Measurements from ENCODE around the gene SLC7A6. TPM values are rescaled to one million over a fixed set of nuclear protein-coding genes. Genes with fewer than 3 reads are reported as not detected.

The SLC7A6 gene
- total and polyA plus RNA-seq, 10 of the 15 experiments (the other 5 are each of a cell fraction or from before 2014, with no cell fraction given), result 8.2 to 60.4 (median 28.6) TPM

DNA sequence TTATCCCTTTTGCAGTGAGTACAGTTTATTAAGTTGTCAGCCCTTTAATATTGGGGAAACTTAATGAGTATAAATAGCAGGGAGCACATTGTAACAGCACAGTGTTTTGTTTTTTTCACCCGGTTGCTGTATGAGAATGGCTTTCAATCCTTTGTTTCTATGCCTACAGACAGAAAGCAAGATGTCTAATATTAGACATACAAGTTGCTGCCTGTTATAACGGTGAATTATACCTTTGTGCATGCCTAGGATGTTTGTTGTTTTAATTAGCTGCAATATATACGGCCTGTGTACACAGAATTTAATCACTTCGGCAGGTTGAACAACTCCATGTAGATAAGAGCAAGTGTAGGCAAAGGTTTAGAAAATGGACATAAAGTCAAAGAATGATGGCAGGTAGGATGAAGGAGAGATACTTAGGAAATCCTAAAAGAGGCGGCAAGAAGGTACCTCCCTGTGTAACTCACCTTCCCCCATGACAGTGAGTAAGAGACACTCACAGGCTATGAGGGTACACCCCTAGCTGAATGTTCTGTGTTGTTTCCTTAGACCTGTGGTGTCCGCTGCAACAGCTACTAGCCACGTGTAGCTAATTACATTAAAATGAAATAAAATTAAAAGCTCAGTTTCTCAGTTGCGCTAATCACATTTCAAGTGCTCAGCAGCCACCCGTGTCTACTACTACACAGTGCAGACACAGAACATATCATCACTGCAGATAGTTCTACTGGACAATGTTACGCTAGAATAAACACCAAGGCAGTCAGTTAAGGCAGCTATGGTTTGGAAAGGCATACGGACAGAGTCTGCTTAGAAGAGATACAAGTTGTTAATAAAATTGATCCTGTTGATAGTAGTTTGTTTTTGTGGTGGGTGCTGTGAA, 35.5 kb downstream of the SLC7A6 start (continued):
- TF ChIP-seq, protein P1, sequence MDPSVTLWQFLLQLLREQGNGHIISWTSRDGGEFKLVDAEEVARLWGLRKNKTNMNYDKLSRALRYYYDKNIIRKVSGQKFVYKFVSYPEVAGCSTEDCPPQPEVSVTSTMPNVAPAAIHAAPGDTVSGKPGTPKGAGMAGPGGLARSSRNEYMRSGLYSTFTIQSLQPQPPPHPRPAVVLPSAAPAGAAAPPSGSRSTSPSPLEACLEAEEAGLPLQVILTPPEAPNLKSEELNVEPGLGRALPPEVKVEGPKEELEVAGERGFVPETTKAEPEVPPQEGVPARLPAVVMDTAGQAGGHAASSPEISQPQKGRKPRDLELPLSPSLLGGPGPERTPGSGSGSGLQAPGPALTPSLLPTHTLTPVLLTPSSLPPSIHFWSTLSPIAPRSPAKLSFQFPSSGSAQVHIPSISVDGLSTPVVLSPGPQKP (IDR thresholded peaks at IDR 0.05; ENCODE audit: low read depth, low read length), result no peak

DNA sequence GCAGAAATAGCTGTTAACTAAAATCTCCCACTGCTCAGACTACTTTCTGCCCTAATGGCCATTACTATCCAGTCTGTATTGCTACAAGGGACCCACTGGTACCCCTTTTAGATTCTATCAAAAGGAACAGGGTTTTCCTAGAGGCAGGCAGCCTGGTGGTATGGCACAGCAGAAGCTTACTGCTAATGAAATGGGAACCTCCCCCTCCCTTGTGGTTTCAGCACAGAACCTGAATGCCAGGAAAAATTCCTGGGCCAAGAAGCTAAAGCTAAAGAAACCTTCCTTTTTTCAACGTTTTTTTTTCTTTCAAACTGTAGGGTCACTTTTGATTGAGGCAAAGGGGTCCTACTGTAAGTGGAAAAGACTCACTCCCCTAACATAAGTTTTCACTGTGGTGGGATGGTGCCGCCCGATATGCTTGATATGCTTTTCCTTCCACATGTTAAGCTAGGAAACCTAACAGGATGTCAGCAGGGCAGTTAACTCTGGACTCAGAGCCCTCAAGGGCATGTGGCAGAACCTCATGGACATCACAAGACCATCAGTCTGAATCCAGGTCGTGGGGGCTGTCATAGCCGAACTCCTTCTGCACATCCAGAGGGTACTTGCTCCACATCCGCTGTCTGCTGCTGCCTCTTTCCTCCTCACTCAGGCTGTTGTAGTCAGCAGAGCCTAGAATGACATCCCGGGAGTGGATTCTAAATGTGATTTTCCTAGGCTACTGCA, 36.6 kb downstream of the SLC7A6 start:
- Histone ChIP-seq H3K9me3 (replicated peaks; ENCODE audit: control insufficient read depth, insufficient read depth, low read length) (no peaks in the 10 kb centered on the region), H3K27me3 (replicated peaks in 1 of 2; ENCODE audit: control insufficient read depth in 2 of 2, insufficient read depth in 2 of 2, low read length in 1 of 2) (no peaks in the 10 kb centered on the region), H3K9ac (ENCODE audit: control insufficient read depth, insufficient read depth, low read length) (no peak overlapping the region), H4K20me1 (ENCODE audit: control insufficient read depth, insufficient read depth) (no peaks in the 10 kb centered on the region; the same call in 1 of the 2 replicates), H3K36me3 (ENCODE audit: control insufficient read depth in 2 of 2, insufficient read depth in 2 of 2, low read length in 1 of 2) (peaks cover 24 to 47% of the 10 kb centered on the region in 2 experiments), H3K4me2 (ENCODE audit: control insufficient read depth, insufficient read depth) (no peak overlapping the region), H3K4me3 (no peak overlapping the region), H3K27ac (ENCODE audit: control insufficient read depth, insufficient read depth) (no peak overlapping the region), H3K79me2 (ENCODE audit: control insufficient read depth, insufficient read depth, low read length) (no peaks in the 10 kb centered on the region; the same call in 1 of the 2 replicates), H2AFZ (ENCODE audit: control insufficient read depth, low read depth, low read length) (no peak overlapping the region), H3K4me1 (ENCODE audit: control insufficient read depth, insufficient read depth, low read length) (no peaks in the 10 kb centered on the region)
- no peak for DNase-seq (ENCODE audit: low read depth, low spot score)
- POLR2A ChIA-PET, result interaction anchor here (0.8 to 1.6 kb wide), 7 partner anchors 8 to 37 kb away, joined by 3 to 5 read pairs (median 3); partner anchors contain the start of genes PRMT7, SLC7A6 and SLC7A6OS
- FAIRE-seq, result no peak
- BruUV-seq (replicated peaks), result no TSS peak
- WGBS (ENCODE audit: insufficient coverage, insufficient replicate concordance, low lambda C conversion rate, missing lambda C conversion rate), result 84% methylated on average over 7 of the region's 7 CpGs
- no peak for ATAC-seq
- RAD21 ChIA-PET (ENCODE audit: unreplicated experiment), result interaction anchor here (0.9 to 3.3 kb wide), 5 partner anchors 10 to 39 kb away, joined by 3 to 10 read pairs (median 4); partner anchors contain the start of genes PRMT7, SLC7A6 and SLC7A6OS
- in situ Hi-C loops (cut with MboI) (no loop called here), intact Hi-C loops (cut with micrococcal nuclease; ENCODE audit: unreplicated experiment) (no loop called here)
- CTCF ChIA-PET, result interaction anchor here (0.8 to 2.6 kb wide), 9 partner anchors 10 to 63 kb away, joined by 3 to 15 read pairs (median 4); partner anchors contain the start of gene SLC7A6
- SMC1A ChIA-PET (ENCODE audit: uncharacterized antibody, unreplicated experiment), result interaction anchor here (0.7 to 3.2 kb wide), 10 partner anchors 10 to 39 kb away, joined by 3 to 12 read pairs (median 4); partner anchors contain the start of gene SLC7A6
- no peak for TF ChIP-seq NFIC (IDR thresholded peaks at IDR 0.05; ENCODE audit: low read depth, low read length)
- no peak; the same call in 1 of the 2 replicates for TF ChIP-seq PML (IDR thresholded peaks at IDR 0.05; ENCODE audit: low read length)
- TF ChIP-seq, protein P2, sequence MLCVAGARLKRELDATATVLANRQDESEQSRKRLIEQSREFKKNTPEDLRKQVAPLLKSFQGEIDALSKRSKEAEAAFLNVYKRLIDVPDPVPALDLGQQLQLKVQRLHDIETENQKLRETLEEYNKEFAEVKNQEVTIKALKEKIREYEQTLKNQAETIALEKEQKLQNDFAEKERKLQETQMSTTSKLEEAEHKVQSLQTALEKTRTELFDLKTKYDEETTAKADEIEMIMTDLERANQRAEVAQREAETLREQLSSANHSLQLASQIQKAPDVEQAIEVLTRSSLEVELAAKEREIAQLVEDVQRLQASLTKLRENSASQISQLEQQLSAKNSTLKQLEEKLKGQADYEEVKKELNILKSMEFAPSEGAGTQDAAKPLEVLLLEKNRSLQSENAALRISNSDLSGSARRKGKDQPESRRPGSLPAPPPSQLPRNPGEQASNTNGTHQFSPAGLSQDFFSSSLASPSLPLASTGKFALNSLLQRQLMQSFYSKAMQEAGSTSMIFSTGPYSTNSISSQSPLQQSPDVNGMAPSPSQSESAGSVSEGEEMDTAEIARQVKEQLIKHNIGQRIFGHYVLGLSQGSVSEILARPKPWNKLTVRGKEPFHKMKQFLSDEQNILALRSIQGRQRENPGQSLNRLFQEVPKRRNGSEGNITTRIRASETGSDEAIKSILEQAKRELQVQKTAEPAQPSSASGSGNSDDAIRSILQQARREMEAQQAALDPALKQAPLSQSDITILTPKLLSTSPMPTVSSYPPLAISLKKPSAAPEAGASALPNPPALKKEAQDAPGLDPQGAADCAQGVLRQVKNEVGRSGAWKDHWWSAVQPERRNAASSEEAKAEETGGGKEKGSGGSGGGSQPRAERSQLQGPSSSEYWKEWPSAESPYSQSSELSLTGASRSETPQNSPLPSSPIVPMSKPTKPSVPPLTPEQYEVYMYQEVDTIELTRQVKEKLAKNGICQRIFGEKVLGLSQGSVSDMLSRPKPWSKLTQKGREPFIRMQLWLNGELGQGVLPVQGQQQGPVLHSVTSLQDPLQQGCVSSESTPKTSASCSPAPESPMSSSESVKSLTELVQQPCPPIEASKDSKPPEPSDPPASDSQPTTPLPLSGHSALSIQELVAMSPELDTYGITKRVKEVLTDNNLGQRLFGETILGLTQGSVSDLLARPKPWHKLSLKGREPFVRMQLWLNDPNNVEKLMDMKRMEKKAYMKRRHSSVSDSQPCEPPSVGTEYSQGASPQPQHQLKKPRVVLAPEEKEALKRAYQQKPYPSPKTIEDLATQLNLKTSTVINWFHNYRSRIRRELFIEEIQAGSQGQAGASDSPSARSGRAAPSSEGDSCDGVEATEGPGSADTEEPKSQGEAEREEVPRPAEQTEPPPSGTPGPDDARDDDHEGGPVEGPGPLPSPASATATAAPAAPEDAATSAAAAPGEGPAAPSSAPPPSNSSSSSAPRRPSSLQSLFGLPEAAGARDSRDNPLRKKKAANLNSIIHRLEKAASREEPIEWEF (IDR thresholded peaks at IDR 0.05; ENCODE audit: insufficient replicate concordance, low read depth, low read length), result no peak
- TF ChIP-seq POLR2AphosphoS2 (IDR thresholded peaks at IDR 0.05; ENCODE audit: low read depth, low read length), result no peak
- TF ChIP-seq, protein P3, sequence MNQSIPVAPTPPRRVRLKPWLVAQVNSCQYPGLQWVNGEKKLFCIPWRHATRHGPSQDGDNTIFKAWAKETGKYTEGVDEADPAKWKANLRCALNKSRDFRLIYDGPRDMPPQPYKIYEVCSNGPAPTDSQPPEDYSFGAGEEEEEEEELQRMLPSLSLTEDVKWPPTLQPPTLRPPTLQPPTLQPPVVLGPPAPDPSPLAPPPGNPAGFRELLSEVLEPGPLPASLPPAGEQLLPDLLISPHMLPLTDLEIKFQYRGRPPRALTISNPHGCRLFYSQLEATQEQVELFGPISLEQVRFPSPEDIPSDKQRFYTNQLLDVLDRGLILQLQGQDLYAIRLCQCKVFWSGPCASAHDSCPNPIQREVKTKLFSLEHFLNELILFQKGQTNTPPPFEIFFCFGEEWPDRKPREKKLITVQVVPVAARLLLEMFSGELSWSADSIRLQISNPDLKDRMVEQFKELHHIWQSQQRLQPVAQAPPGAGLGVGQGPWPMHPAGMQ (IDR thresholded peaks at IDR 0.05; ENCODE audit: borderline replicate concordance), result no peak
- TF ChIP-seq SPI1 (IDR thresholded peaks at IDR 0.05; ENCODE audit: borderline replicate concordance, insufficient read depth, low read depth, low read length), result no peak
- 0 out of 2 replicates have a peak, but pooled peaks have one; percentile 17 for TF ChIP-seq RUNX3 (IDR thresholded peaks at IDR 0.05; ENCODE audit: low read length)
- TF ChIP-seq RBBP5 (conservative IDR thresholded peaks at IDR 0.05), result no peak

Measured in GM12878 (cell line).